ENCODE measurements around the gene ST3GAL4. TPM values are rescaled to one million over a fixed set of nuclear protein-coding genes. Genes with fewer than 3 reads are reported as not detected.

ST3GAL4 gene
- total and polyA plus RNA-seq, 9 of the 15 experiments (the other 6 are each of a cell fraction or from before 2014, with no cell fraction given) = 0.27 to 22.9 (median 10.5) TPM

GRCh38 chr11:126385991-126386728 lies 30.7 kb downstream of the ST3GAL4 start:
- Histone ChIP-seq H3K4me3 (no peak overlapping the region), H2AFZ (ENCODE audit: low read depth, low read length) (no peak overlapping the region), H3K4me1 (replicated peaks in 1 of 2; ENCODE audit: control insufficient read depth in 2 of 2, insufficient read depth in 2 of 2, low read length in 2 of 2) (peaks cover 0 to 9% of the 10 kb centered on the region in 2 experiments), H3K36me3 (ENCODE audit: control insufficient read depth, insufficient read depth, low read length) (no peaks in the 10 kb centered on the region), H3K27me3 (ENCODE audit: control insufficient read depth in 2 of 2, insufficient read depth in 2 of 2, low read length in 2 of 2) (no peaks in the 10 kb centered on the region), H3K4me2 (ENCODE audit: insufficient read depth, low read length) (no peak overlapping the region), H3K9me1 (ENCODE audit: control insufficient read depth, insufficient read depth, low read length) (no peaks in the 10 kb centered on the region), H3K9ac (ENCODE audit: insufficient read depth in 1 of 2, low read depth in 2 of 2, low read length in 2 of 2) (peak overlapping the region in 1 of 2 experiments; percentile 64; a peak in 2 of 4 replicates), H3K9me3 (replicated peaks; ENCODE audit: control insufficient read depth, insufficient read depth, low read depth, low read length) (no peaks in the 10 kb centered on the region), H3K27ac (ENCODE audit: extremely low read depth, low read depth, low read length) (no peak overlapping the region), H3K79me2 (ENCODE audit: control insufficient read depth, insufficient read depth, low read length) (no peaks in the 10 kb centered on the region), H4K20me1 (replicated peaks; ENCODE audit: control insufficient read depth, insufficient read depth, low read length) (0 out of 2 replicates have a peak, but pooled peaks cover under 1% of the 10 kb centered on the region)
- no peak for FAIRE-seq
- DNase-seq (ENCODE audit: extremely low read depth in 1 of 4, low spot score in 3 of 4) = no peak
- WGBS (ENCODE audit: insufficient coverage, low coverage, missing lambda C conversion rate) = 64% methylated on average over 7 of the region's 8 CpGs
- CTCF ChIA-PET (ENCODE audit: low intra/inter-chr PET ratio) = no interaction called here
- POLR2A ChIA-PET = no interaction called here
- no TSS peak for BruUV-seq (replicated peaks)
- intact Hi-C loops (cut with micrococcal nuclease) (no loop called here), in situ Hi-C loops (cut with MboI) (no loop called here)
- peak; percentile 16 for ATAC-seq
- no peak for TF ChIP-seq MAZ (CRISPR knock-in tag; conservative IDR thresholded peaks at IDR 0.05 in 1 of 2, IDR thresholded peaks at IDR 0.05 in 1 of 2)
- no peak for TF ChIP-seq HLTF (IDR thresholded peaks at IDR 0.05)
- TF ChIP-seq BCLAF1 (IDR thresholded peaks at IDR 0.05; ENCODE audit: borderline replicate concordance in 1 of 2, control insufficient read depth in 1 of 2, low read depth in 2 of 2, low read length in 1 of 2) = no peak
- TF ChIP-seq SP2 (IDR thresholded peaks at IDR 0.05; ENCODE audit: extremely low read depth, low read depth, low read length, poor library complexity, severe bottlenecking) = no peak
- TF ChIP-seq SMARCA5 (IDR thresholded peaks at IDR 0.05) = no peak

Data from K562 (cell line).